SK-N-MC (cell line): ENCODE results near the gene TUBAL3.

ENCODE experiments used
- DNase-seq: peaks from one replicate; pipeline ENCODE4 v3.0.0-alpha.2; 2011; ENCODE audit warnings: low read depth, low spot score
- H3K27ac ChIP-seq: fragments of 200-600 bp; sonication (generic); 2 replicates; pipeline ENCODE4 v1.5.1; 2016; ENCODE audit warnings: mixed run types
- H3K36me3 ChIP-seq: fragments of 200-600 bp; sonication (generic); 2 replicates; pipeline ENCODE4 v1.6.1; 2017; ENCODE audit warnings: antibody characterized with exemption, low read length, mixed read lengths; ENCODE audit not compliant: insufficient read depth
- H3K4me3 ChIP-seq: fragments of 200-600 bp; sonication (generic); 2 replicates; pipeline ENCODE4 v1.5.1; 2016
- H3K9ac ChIP-seq: fragments of 200-600 bp; sonication (generic); 2 replicates; pipeline ENCODE4 v1.8.0; 2017; ENCODE audit warnings: mixed run types, mixed read lengths; ENCODE audit not compliant: insufficient read length
- H3K9me3 ChIP-seq: fragments of 200-600 bp; sonication (generic); 2 replicates; pipeline ENCODE4 v1.6.1; 2017; ENCODE audit warnings: low read depth, mild to moderate bottlenecking, antibody characterized with exemption, low read length, moderate library complexity, mixed read lengths
- EZH2 ChIP-seq: fragments of 200-600 bp; sonication (generic); IDR thresholded peaks from one replicate; pipeline ENCODE4 v1.6.1; 2017; ENCODE audit warnings: antibody characterized with exemption
- FOXP2 ChIP-seq: optimal IDR thresholded peaks from 2 replicates; pipeline ENCODE3; 2011; ENCODE audit warnings: mild to moderate bottlenecking, moderate library complexity; ENCODE audit not compliant: insufficient read depth; ENCODE audit errors: extremely low read length, control extremely low read depth
- POLR2AphosphoS5 ChIP-seq: IDR thresholded peaks from 2 replicates; pipeline ENCODE4 v1.6.1; 2012; ENCODE audit warnings: mild to moderate bottlenecking, low read depth, low read length, borderline replicate concordance

The TUBAL3 gene

GRCh38 chr10:5361966-5362365, 42.7 kb downstream of the TUBAL3 start:
- Histone ChIP-seq H3K9me3 (no peaks in the 10 kb centered on the region), H3K4me3 (no peak overlapping the region), H3K9ac (no peak overlapping the region), H3K36me3 (no peaks in the 10 kb centered on the region), H3K27ac (no peak overlapping the region)
- DNase-seq: no peak
- TF ChIP-seq EZH2 (no peak), FOXP2 (no peak), POLR2AphosphoS5 (no peak)

GRCh38 chr10:5360318-5360915, 44.2 kb downstream of the TUBAL3 start:
- TF ChIP-seq FOXP2: no peak
- TF ChIP-seq POLR2AphosphoS5: no peak
- no peak for TF ChIP-seq EZH2
- H3K27ac ChIP-seq: no peak overlapping the region
- no peaks in the 10 kb centered on the region for H3K36me3 ChIP-seq
- H3K9ac ChIP-seq: no peak overlapping the region
- DNase-seq: no peak
- no peaks in the 10 kb centered on the region for H3K9me3 ChIP-seq
- H3K4me3 ChIP-seq: no peak overlapping the region

GRCh38 chr10:5356302-5356763, 48.3 kb downstream of the TUBAL3 start:
- H3K9ac ChIP-seq: no peak overlapping the region
- H3K9me3 ChIP-seq: no peaks in the 10 kb centered on the region
- no peak overlapping the region for H3K4me3 ChIP-seq
- no peak for DNase-seq
- H3K27ac ChIP-seq: no peak overlapping the region
- TF ChIP-seq EZH2 (no peak), POLR2AphosphoS5 (no peak), FOXP2 (no peak)
- no peaks in the 10 kb centered on the region for H3K36me3 ChIP-seq

- H3K27ac ChIP-seq: no peak overlapping the region
- H3K9me3 ChIP-seq: no peaks in the 10 kb centered on the region
- no peak overlapping the region for H3K9ac ChIP-seq
- no peaks in the 10 kb centered on the region for H3K36me3 ChIP-seq
- TF ChIP-seq POLR2AphosphoS5 (no peak), FOXP2 (no peak), EZH2 (no peak)
- DNase-seq: no peak
- H3K4me3 ChIP-seq: no peak overlapping the region
These were observed 48.9 kb downstream of the TUBAL3 start for GRCh38 chr10:5355594-5356301.

GRCh38 chr10:5354068-5354467, 50.6 kb downstream of the TUBAL3 start:
- TF ChIP-seq POLR2AphosphoS5: no peak
- TF ChIP-seq EZH2: no peak
- TF ChIP-seq FOXP2: no peak
- H3K4me3 ChIP-seq: no peak overlapping the region
- H3K27ac ChIP-seq: no peak overlapping the region
- no peak overlapping the region for H3K9ac ChIP-seq
- DNase-seq: no peak
- no peaks in the 10 kb centered on the region for H3K9me3 ChIP-seq
- no peaks in the 10 kb centered on the region for H3K36me3 ChIP-seq

GRCh38 chr10:5349362-5349761, 55.3 kb downstream of the TUBAL3 start:
- H3K4me3 ChIP-seq: no peak overlapping the region
- no peak for DNase-seq
- H3K36me3 ChIP-seq: no peaks in the 10 kb centered on the region
- H3K9me3 ChIP-seq: no peaks in the 10 kb centered on the region
- no peak overlapping the region for H3K9ac ChIP-seq
- no peak for TF ChIP-seq POLR2AphosphoS5
- no peak overlapping the region for H3K27ac ChIP-seq

- Histone ChIP-seq H3K36me3 (no peaks in the 10 kb centered on the region), H3K9ac (no peak overlapping the region), H3K27ac (no peak overlapping the region), H3K4me3 (no peak overlapping the region), H3K9me3 (no peaks in the 10 kb centered on the region)
- TF ChIP-seq FOXP2: no peak
- no peak for TF ChIP-seq POLR2AphosphoS5
- no peak for TF ChIP-seq EZH2
- DNase-seq: no peak
These were observed 57.7 kb downstream of the TUBAL3 start for GRCh38 chr10:5346881-5347280.

GRCh38 chr10:5344746-5345145, 59.9 kb downstream of the TUBAL3 start:
- Histone ChIP-seq H3K4me3 (no peak overlapping the region), H3K36me3 (no peaks in the 10 kb centered on the region), H3K9ac (no peak overlapping the region), H3K27ac (no peak overlapping the region), H3K9me3 (no peaks in the 10 kb centered on the region)
- TF ChIP-seq FOXP2 (no peak), POLR2AphosphoS5 (no peak), EZH2 (no peak)
- DNase-seq: no peak
